ENCODE data around the gene MAD2L2. TPM values are rescaled to one million over a fixed set of nuclear protein-coding genes. Genes with fewer than 3 reads are reported as not detected.

Gene MAD2L2
- total RNA-seq (10 to 100 TPM; 20.7 to 22.7 TPM), polyA plus RNA-seq (10 to 100 TPM; 51.5 to 55.1 TPM)

- Mint-ChIP-seq H3K9me3 (peaks cover 0 to 1% (median 0%) of the 10 kb centered on the region in 8 donors), H3K36me3 (peaks cover 0 to 3% of the 10 kb centered on the region in 2 donors), H3K4me3 (peak within 1 kb of the TSS; percentile 93 to 99 (median 96)), H3K4me1 (peaks cover 10 to 25% (median 18%) of the 10 kb centered on the region in 4 donors), H3K27me3 (peaks cover 2 to 5% of the 10 kb centered on the region in 2 donors), H3K27ac (peak within 1 kb of the TSS; percentile 89 to 96 (median 91))
- H3K4me1 ChIP-seq (ENCODE audit: insufficient read depth, low read length) = peaks cover 21% of the 10 kb centered on the region
- POLR2A ChIA-PET (ENCODE audit: partially characterized antibody) = interaction anchor here (0.8 to 3.7 kb wide), 12 partner anchors 9 to 227 kb away, joined by 3 to 40 read pairs (median 6); partner anchors contain the start of genes CLCN6, FBXO2, FBXO44 and FBXO6
- intact Hi-C loops (cut with micrococcal nuclease) = loop anchor here (1.0 to 5.0 kb wide), 5 partner anchors 17 to 126 kb away; partner anchors contain the start of genes CLCN6, FBXO2, FBXO44 and FBXO6
- peak; percentile 87 to 89 (median 88) for DNase-seq
- H3K27ac ChIP-seq (ENCODE audit: low read depth, low read length) = peak within 1 kb of the TSS; percentile 76
- CTCF ChIA-PET (ENCODE audit: partially characterized antibody) = interaction anchor here (0.6 to 3.0 kb wide), 6 partner anchors 12 to 1665 kb away, joined by 3 to 28 read pairs (median 4); partner anchors contain the start of genes FBXO2, FBXO44 and FBXO6
- no peaks in the 10 kb centered on the region for H3K27me3 ChIP-seq (ENCODE audit: insufficient read depth, low read length)
- peak within 1 kb of the TSS; percentile 52 to 87 for H3K4me3 ChIP-seq (ENCODE audit: low read length in 2 of 2)
- no peaks in the 10 kb centered on the region for H3K9me3 ChIP-seq (ENCODE audit: control insufficient read depth in 1 of 2, low read length in 2 of 2)
- peaks cover 5% of the 10 kb centered on the region for H3K36me3 ChIP-seq (ENCODE audit: insufficient read depth, low read length)
These were observed at the start of gene MAD2L2 for GRCh38 chr1:11681071-11681771. Gene MAD2L2, minus strand, starts transcription at chr1:11681148. Its CDS starts 547 bp downstream, at chr1:11680601.

- peak; percentile 49 to 74 (median 63) for DNase-seq
- Histone ChIP-seq H3K4me1 (ENCODE audit: insufficient read depth, low read length) (peaks cover 48% of the 10 kb centered on the region), H3K27ac (ENCODE audit: low read depth, low read length) (peak overlapping the region; percentile 25), H3K27me3 (ENCODE audit: insufficient read depth, low read length) (no peaks in the 10 kb centered on the region), H3K4me3 (ENCODE audit: low read length in 2 of 2) (peak overlapping the region in 1 of 2 donors; percentile 48), H3K9me3 (ENCODE audit: control insufficient read depth in 1 of 2, low read length in 2 of 2) (no peaks in the 10 kb centered on the region), H3K36me3 (ENCODE audit: insufficient read depth, low read length) (no peaks in the 10 kb centered on the region)
- Mint-ChIP-seq H3K36me3 (no peaks in the 10 kb centered on the region), H3K4me3 (peak overlapping the region; percentile 74 to 97 (median 84)), H3K27ac (peak overlapping the region; percentile 58 to 91 (median 85)), H3K4me1 (peaks cover 26 to 56% (median 36%) of the 10 kb centered on the region in 4 donors), H3K27me3 (no peaks in the 10 kb centered on the region), H3K9me3 (peaks cover 0 to 2% (median 0%) of the 10 kb centered on the region in 8 donors)
- CTCF ChIA-PET (ENCODE audit: partially characterized antibody) = interaction anchor here (1.1 to 1.9 kb wide), 3 partner anchors 11 to 85 kb away, joined by 3 to 14 read pairs (median 5); no protein-coding TSS in a partner anchor
- POLR2A ChIA-PET (ENCODE audit: partially characterized antibody) = interaction anchor here (0.8 to 2.1 kb wide), 8 partner anchors 11 to 178 kb away, joined by 3 to 24 read pairs (median 6); partner anchors contain the start of genes CLCN6 and FBXO6
- intact Hi-C loops (cut with micrococcal nuclease) = loop anchor here (1.0 to 5.0 kb wide), 2 partner anchors 11 to 48 kb away; partner anchors contain the start of gene MAD2L2
These were observed 49.5 kb upstream of the MAD2L2 start for GRCh38 chr1:11730429-11730891.

GRCh38 chr1:11729498-11730428, 48.8 kb upstream of the MAD2L2 start:
- POLR2A ChIA-PET (ENCODE audit: partially characterized antibody) = interaction anchor here (0.8 to 2.1 kb wide), 8 partner anchors 10 to 178 kb away, joined by 3 to 24 read pairs (median 6); partner anchors contain the start of genes CLCN6 and FBXO6
- Mint-ChIP-seq H3K27ac (peak overlapping the region in 6 of 7 donors; percentile 32 to 91 (median 82)), H3K4me1 (peaks cover 25 to 58% (median 35%) of the 10 kb centered on the region in 4 donors), H3K36me3 (no peaks in the 10 kb centered on the region), H3K4me3 (peak overlapping the region; percentile 74 to 97 (median 84)), H3K27me3 (no peaks in the 10 kb centered on the region), H3K9me3 (peaks cover 0 to 2% (median 0%) of the 10 kb centered on the region in 8 donors)
- peaks cover 48% of the 10 kb centered on the region for H3K4me1 ChIP-seq (ENCODE audit: insufficient read depth, low read length)
- DNase-seq = peak in 1 of 5 donors; percentile 12
- no peak overlapping the region for H3K27ac ChIP-seq (ENCODE audit: low read depth, low read length)
- intact Hi-C loops (cut with micrococcal nuclease) = loop anchor here (1.0 to 5.0 kb wide), 2 partner anchors 10 to 47 kb away; partner anchors contain the start of gene MAD2L2
- H3K4me3 ChIP-seq (ENCODE audit: low read length in 2 of 2) = peak overlapping the region in 1 of 2 donors; percentile 48
- no peaks in the 10 kb centered on the region for H3K36me3 ChIP-seq (ENCODE audit: insufficient read depth, low read length)
- no peaks in the 10 kb centered on the region for H3K27me3 ChIP-seq (ENCODE audit: insufficient read depth, low read length)
- no peaks in the 10 kb centered on the region for H3K9me3 ChIP-seq (ENCODE audit: control insufficient read depth in 1 of 2, low read length in 2 of 2)
- CTCF ChIA-PET (ENCODE audit: partially characterized antibody) = interaction anchor here (1.1 to 1.9 kb wide), 3 partner anchors 10 to 84 kb away, joined by 3 to 14 read pairs (median 5); no protein-coding TSS in a partner anchor

- Mint-ChIP-seq H3K9me3 (peaks cover 0 to 2% (median 0%) of the 10 kb centered on the region in 8 donors), H3K4me1 (peaks cover 26 to 61% (median 35%) of the 10 kb centered on the region in 4 donors), H3K27ac (peak overlapping the region in 1 of 7 donors; percentile 42), H3K4me3 (peak overlapping the region in 2 of 8 donors; percentile 29 to 97), H3K27me3 (no peaks in the 10 kb centered on the region), H3K36me3 (no peaks in the 10 kb centered on the region)
- Histone ChIP-seq H3K27me3 (ENCODE audit: insufficient read depth, low read length) (no peaks in the 10 kb centered on the region), H3K27ac (ENCODE audit: low read depth, low read length) (no peak overlapping the region), H3K4me1 (ENCODE audit: insufficient read depth, low read length) (peaks cover 48% of the 10 kb centered on the region), H3K9me3 (ENCODE audit: control insufficient read depth in 1 of 2, low read length in 2 of 2) (no peaks in the 10 kb centered on the region), H3K36me3 (ENCODE audit: insufficient read depth, low read length) (no peaks in the 10 kb centered on the region), H3K4me3 (ENCODE audit: low read length in 2 of 2) (no peak overlapping the region)
- intact Hi-C loops (cut with micrococcal nuclease) = no loop called here
- DNase-seq = no peak
- ChIA-PET CTCF (ENCODE audit: partially characterized antibody) (interaction anchor here (1.0 to 1.1 kb wide), 2 partner anchors 9 to 79 kb away, joined by 3 read pairs; no protein-coding TSS in a partner anchor), POLR2A (ENCODE audit: partially characterized antibody) (interaction anchor here (1.6 kb wide), 1 partner anchor 65 kb away, joined by 9 read pairs; the partner anchor contains the start of gene FBXO6)
These were observed 48.2 kb upstream of the MAD2L2 start for GRCh38 chr1:11729155-11729497.

GRCh38 chr1:11728126-11728806, 47.3 kb upstream of the MAD2L2 start:
- Mint-ChIP-seq H3K9me3 (peaks cover 0 to 2% (median 0%) of the 10 kb centered on the region in 8 donors), H3K4me1 (peaks cover 26 to 60% (median 35%) of the 10 kb centered on the region in 4 donors), H3K36me3 (no peaks in the 10 kb centered on the region), H3K27ac (no peak overlapping the region), H3K4me3 (peak overlapping the region in 1 of 8 donors; percentile 61), H3K27me3 (no peaks in the 10 kb centered on the region)
- H3K9me3 ChIP-seq (ENCODE audit: control insufficient read depth in 1 of 2, low read length in 2 of 2) = no peaks in the 10 kb centered on the region
- no peak for DNase-seq
- peaks cover 48% of the 10 kb centered on the region for H3K4me1 ChIP-seq (ENCODE audit: insufficient read depth, low read length)
- ChIA-PET POLR2A (ENCODE audit: partially characterized antibody) (no interaction called here), CTCF (ENCODE audit: partially characterized antibody) (interaction anchor here (0.6 to 1.0 kb wide), 2 partner anchors 8 to 83 kb away, joined by 3 read pairs; no protein-coding TSS in a partner anchor)
- intact Hi-C loops (cut with micrococcal nuclease) = no loop called here
- H3K4me3 ChIP-seq (ENCODE audit: low read length in 2 of 2) = no peak overlapping the region
- H3K36me3 ChIP-seq (ENCODE audit: insufficient read depth, low read length) = no peaks in the 10 kb centered on the region
- H3K27me3 ChIP-seq (ENCODE audit: insufficient read depth, low read length) = no peaks in the 10 kb centered on the region
- no peak overlapping the region for H3K27ac ChIP-seq (ENCODE audit: low read depth, low read length)

GRCh38 chr1:11727119-11727518, 46.2 kb upstream of the MAD2L2 start:
- CTCF ChIA-PET (ENCODE audit: partially characterized antibody) = interaction anchor here (1.6 kb wide), 1 partner anchor 63 kb away, joined by 5 read pairs; the partner anchor contains the start of gene FBXO6

More at GRCh38 chr1:11727119-11727518, 46.2 kb upstream of the MAD2L2 start:
- Histone ChIP-seq H3K9me3 (ENCODE audit: control insufficient read depth in 1 of 2, low read length in 2 of 2) (no peaks in the 10 kb centered on the region), H3K36me3 (ENCODE audit: insufficient read depth, low read length) (no peaks in the 10 kb centered on the region), H3K4me3 (ENCODE audit: low read length in 2 of 2) (no peak overlapping the region), H3K4me1 (ENCODE audit: insufficient read depth, low read length) (peaks cover 47% of the 10 kb centered on the region), H3K27me3 (ENCODE audit: insufficient read depth, low read length) (no peaks in the 10 kb centered on the region), H3K27ac (ENCODE audit: low read depth, low read length) (no peak overlapping the region)
- Mint-ChIP-seq H3K9me3 (peaks cover 0 to 2% (median 0%) of the 10 kb centered on the region in 8 donors), H3K4me1 (peaks cover 26 to 49% (median 33%) of the 10 kb centered on the region in 4 donors), H3K27me3 (no peaks in the 10 kb centered on the region), H3K36me3 (no peaks in the 10 kb centered on the region), H3K27ac (no peak overlapping the region), H3K4me3 (no peak overlapping the region)
- POLR2A ChIA-PET (ENCODE audit: partially characterized antibody) = interaction anchor here (0.5 kb wide), 1 partner anchor 421 kb away, joined by 5 read pairs; no protein-coding TSS in a partner anchor
- intact Hi-C loops (cut with micrococcal nuclease) = no loop called here
- DNase-seq = no peak
